ENCODE data around the gene PLN. TPM values are rescaled to one million over a fixed set of nuclear protein-coding genes. Genes with fewer than 3 reads are reported as not detected.

PLN gene
- total RNA-seq, 2 donors from 2014 or later, result 560 to 1,831 TPM

- no peak overlapping the region for H3K4me3 ChIP-seq
- peaks cover 0 to 14% of the 10 kb centered on the region in 2 donors for H3K4me1 ChIP-seq
- H3K9me3 ChIP-seq, result peaks cover 0 to 6% of the 10 kb centered on the region in 2 donors
- peaks cover 2% of the 10 kb centered on the region for H3K36me3 ChIP-seq
- DNase-seq (ENCODE audit: low spot score), result no peak
- no peaks in the 10 kb centered on the region for H3K27me3 ChIP-seq
- no peak for TF ChIP-seq CTCF (IDR thresholded peaks at IDR 0.05)
- peak overlapping the region; percentile 43 to 68 for H3K27ac ChIP-seq
These were observed 21.9 kb upstream of the PLN start for GRCh38 chr6:118525913-118526780.

- Histone ChIP-seq H3K4me3 (no peak overlapping the region), H3K9me3 (peaks cover 0 to 7% of the 10 kb centered on the region in 2 donors), H3K27me3 (no peaks in the 10 kb centered on the region), H3K36me3 (no peaks in the 10 kb centered on the region), H3K27ac (peak overlapping the region in 1 of 2 donors; percentile 38), H3K4me1 (peaks cover 0 to 14% of the 10 kb centered on the region in 2 donors)
- no peak for TF ChIP-seq CTCF (IDR thresholded peaks at IDR 0.05)
- no peak for DNase-seq (ENCODE audit: low spot score)
These were observed 20.0 kb upstream of the PLN start for GRCh38 chr6:118528129-118528528.

DNA sequence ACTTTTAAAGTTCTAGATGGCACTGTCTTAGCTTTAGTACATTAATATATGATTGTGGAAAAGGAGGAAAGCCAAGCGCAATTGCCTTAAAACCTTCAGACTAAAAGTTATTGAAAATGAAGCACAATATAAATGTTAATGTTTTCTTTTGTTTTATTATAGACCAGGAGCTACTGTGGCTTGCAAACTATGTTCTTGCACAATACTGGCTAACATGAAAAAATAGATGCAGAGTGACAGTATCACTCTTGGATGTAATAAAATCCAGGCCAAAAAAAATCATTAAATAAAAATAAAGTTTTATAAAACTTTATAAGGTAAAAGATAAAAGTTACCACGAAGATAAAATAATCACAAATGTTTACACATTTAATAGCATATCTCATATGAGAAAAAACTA, 18.3 kb upstream of the PLN start:
- H3K4me3 ChIP-seq, result no peak overlapping the region
- no peak for TF ChIP-seq CTCF (IDR thresholded peaks at IDR 0.05)
- H3K4me1 ChIP-seq, result peaks cover 0 to 14% of the 10 kb centered on the region in 2 donors
- no peaks in the 10 kb centered on the region for H3K36me3 ChIP-seq
- peaks cover 0 to 7% of the 10 kb centered on the region in 2 donors for H3K9me3 ChIP-seq
- no peaks in the 10 kb centered on the region for H3K27me3 ChIP-seq
- no peak overlapping the region for H3K27ac ChIP-seq
- DNase-seq (ENCODE audit: low spot score), result no peak

DNA sequence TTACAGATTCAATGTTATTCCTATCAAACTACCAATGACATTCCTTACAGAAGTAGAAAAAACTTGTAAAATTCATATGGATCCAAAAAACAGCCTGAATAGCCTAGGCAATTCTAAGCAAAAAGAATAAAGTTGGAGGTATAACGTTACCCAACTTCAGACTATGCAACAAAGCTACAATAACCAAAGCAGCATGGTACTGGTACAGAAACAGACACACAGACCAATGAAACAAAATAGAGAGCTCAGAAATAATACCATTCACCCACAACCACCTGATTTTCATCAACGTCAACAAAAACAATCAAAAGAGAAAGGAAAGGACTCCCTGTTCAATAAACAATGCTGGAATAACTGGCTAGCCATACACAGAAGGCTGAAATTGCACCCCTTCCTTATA, 17.2 kb upstream of the PLN start:
- DNase-seq (ENCODE audit: low spot score), result no peak
- no peaks in the 10 kb centered on the region for H3K36me3 ChIP-seq
- peaks cover 0 to 11% of the 10 kb centered on the region in 2 donors for H3K4me1 ChIP-seq

GRCh38 chr6:118535176-118535844, 12.8 kb upstream of the PLN start:
- no peak for TF ChIP-seq CTCF (IDR thresholded peaks at IDR 0.05)
- H3K36me3 ChIP-seq, result no peaks in the 10 kb centered on the region
- H3K4me3 ChIP-seq, result no peak overlapping the region
- no peaks in the 10 kb centered on the region for H3K27me3 ChIP-seq
- no peak for DNase-seq (ENCODE audit: low spot score)
- H3K27ac ChIP-seq, result peak overlapping the region in 1 of 2 donors; percentile 83
- H3K4me1 ChIP-seq, result peaks cover 0 to 11% of the 10 kb centered on the region in 2 donors
- H3K9me3 ChIP-seq, result peaks cover 0 to 7% of the 10 kb centered on the region in 2 donors

More for the DNA sequence above, 17.2 kb upstream of the PLN start:
- Histone ChIP-seq H3K4me3 (no peak overlapping the region), H3K27me3 (no peaks in the 10 kb centered on the region), H3K9me3 (peaks cover 0 to 7% of the 10 kb centered on the region in 2 donors), H3K27ac (no peak overlapping the region)
- no peak for TF ChIP-seq CTCF (IDR thresholded peaks at IDR 0.05)
